Kidney epithelial cell (primary cell): ENCODE results near the gene MYO5C. TPM values are rescaled to one million over a fixed set of nuclear protein-coding genes. Genes with fewer than 3 reads are reported as not detected.

Experiments
- DNase-seq: peaks from one replicate; pipeline ENCODE4 v3.0.0-alpha.2; 2010; ENCODE audit warnings: low read depth
- H3K27me3 ChIP-seq: 2 replicates; pipeline ENCODE4 v1.6.0; 2011; ENCODE audit warnings: low read length; ENCODE audit not compliant: control insufficient read depth, insufficient read depth
- H3K36me3 ChIP-seq: 2 replicates; pipeline ENCODE4 v1.5.1; 2011; ENCODE audit warnings: low read length; ENCODE audit not compliant: control insufficient read depth, insufficient read depth
- H3K4me3 ChIP-seq: 2 replicates; pipeline ENCODE4 v1.5.1; 2011; ENCODE audit warnings: low read depth, mild to moderate bottlenecking, control low read depth, low read length
- total RNA-seq: library from RNA; depleted of rRNA; stranded (reverse); fragments of >200 nt; gene quantifications from 2 replicates; pipeline ENCODE4 v1.2.3, GENCODE V29; 2015
- TF ChIP-seq, protein P1 (sequence below): IDR thresholded peaks from 2 replicates; pipeline ENCODE4 v1.5.1; 2011; ENCODE audit warnings: mild to moderate bottlenecking, moderate library complexity, low read length, control low read depth, inconsistent platforms; ENCODE audit not compliant: insufficient read depth, poor library complexity, severe bottlenecking

MYO5C gene
- total RNA-seq, 1 donor from 2014 or later = 26.4 TPM

DNA sequence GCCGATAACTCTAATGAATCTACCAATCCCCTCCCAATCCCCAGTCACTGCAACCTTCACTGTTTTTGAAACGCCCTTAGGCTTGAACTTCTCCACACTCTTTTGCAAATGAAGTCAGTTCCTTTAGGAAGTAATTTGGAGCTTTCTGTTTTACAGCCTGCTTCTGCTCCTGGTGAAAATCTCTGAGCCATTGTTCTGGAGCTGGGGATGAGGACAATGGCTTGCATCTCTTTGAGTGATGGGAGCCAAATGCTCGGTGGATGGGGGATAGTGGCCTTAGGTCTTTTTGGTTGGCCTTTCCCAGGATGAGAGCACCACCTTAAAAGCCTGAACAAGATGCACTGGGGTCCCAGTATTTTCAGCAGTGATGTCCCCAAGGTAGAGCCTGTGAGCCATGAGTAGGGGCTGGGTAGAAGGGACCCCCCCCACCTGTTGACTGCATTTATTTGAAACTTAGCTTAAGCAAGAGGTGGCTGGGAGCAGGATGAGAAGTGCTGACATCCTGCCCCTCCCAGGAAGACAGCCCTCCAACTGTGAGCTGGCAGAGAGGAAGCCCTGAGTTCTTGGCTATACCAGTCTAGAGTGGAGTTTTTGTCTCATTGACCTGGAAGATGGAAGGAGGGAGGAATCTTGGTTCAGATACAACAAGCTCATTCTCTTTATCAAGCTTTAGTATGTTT is 7.6 kb upstream of the MYO5C start:
- no peak for DNase-seq
- Histone ChIP-seq H3K27me3 (no peaks in the 10 kb centered on the region), H3K4me3 (no peak overlapping the region), H3K36me3 (no peaks in the 10 kb centered on the region)
- TF ChIP-seq, protein P1, sequence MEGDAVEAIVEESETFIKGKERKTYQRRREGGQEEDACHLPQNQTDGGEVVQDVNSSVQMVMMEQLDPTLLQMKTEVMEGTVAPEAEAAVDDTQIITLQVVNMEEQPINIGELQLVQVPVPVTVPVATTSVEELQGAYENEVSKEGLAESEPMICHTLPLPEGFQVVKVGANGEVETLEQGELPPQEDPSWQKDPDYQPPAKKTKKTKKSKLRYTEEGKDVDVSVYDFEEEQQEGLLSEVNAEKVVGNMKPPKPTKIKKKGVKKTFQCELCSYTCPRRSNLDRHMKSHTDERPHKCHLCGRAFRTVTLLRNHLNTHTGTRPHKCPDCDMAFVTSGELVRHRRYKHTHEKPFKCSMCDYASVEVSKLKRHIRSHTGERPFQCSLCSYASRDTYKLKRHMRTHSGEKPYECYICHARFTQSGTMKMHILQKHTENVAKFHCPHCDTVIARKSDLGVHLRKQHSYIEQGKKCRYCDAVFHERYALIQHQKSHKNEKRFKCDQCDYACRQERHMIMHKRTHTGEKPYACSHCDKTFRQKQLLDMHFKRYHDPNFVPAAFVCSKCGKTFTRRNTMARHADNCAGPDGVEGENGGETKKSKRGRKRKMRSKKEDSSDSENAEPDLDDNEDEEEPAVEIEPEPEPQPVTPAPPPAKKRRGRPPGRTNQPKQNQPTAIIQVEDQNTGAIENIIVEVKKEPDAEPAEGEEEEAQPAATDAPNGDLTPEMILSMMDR = no peak

DNA sequence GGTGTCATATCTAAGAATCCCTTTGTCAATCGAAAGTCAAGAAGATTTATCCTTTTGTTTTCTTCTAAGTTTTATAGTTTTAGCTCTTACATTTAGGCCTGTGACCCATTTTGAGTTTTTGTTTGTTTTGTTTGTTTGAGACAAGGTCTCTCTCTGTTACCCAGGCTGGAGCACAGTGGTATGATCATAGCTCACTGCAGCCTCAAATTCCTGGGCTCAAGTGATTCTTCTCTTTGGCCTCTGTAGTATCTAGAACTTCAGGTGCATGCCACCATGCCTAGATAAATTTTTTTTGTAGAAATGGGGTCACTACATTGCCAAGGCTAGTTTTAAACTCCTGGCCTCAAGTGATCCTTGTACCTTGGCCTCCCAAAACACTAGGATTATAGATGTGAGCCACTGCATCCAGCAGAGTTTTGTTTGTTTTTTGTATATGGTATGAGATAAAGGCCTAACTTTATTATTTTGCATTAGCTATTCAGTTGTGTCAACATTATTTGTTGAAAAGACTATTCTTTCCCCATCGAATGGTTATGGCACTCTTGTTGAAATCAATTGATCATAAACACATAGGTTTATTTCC is 5.8 kb upstream of the MYO5C start:
- Histone ChIP-seq H3K36me3 (no peaks in the 10 kb centered on the region), H3K27me3 (no peaks in the 10 kb centered on the region), H3K4me3 (no peak overlapping the region)
- DNase-seq = no peak
- TF ChIP-seq, protein P1 = no peak

DNA sequence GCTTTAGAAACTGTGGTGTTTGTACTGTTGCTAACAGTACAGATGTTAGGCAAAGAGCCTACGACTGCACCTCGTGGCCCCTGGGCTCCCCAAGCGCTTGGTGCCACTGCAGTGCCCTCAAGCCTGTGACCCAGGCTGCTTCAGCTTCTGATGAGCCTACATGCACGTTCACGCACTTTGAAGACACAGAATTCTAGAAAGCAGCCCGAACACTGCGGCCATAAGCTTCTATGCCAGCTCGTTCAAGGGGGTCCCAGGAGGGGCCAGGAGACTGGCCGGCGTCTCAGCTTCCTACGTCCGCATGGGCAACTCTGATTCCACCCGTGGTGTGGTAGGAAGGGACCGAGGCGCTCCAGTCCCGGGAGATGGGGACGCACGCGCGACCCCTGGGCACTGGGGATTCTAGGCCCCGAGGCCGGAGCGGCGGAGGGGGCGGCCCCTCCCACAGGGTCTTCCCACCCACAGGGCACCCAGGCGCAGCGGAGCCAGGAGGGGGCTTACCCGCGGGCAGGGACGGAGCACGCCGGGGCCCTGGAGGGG is 653 bp downstream of the MYO5C start:
- Histone ChIP-seq H3K36me3 (no peaks in the 10 kb centered on the region), H3K27me3 (no peaks in the 10 kb centered on the region), H3K4me3 (peak overlapping the region; percentile 67)
- no peak for DNase-seq
- TF ChIP-seq, protein P1 = no peak

DNA sequence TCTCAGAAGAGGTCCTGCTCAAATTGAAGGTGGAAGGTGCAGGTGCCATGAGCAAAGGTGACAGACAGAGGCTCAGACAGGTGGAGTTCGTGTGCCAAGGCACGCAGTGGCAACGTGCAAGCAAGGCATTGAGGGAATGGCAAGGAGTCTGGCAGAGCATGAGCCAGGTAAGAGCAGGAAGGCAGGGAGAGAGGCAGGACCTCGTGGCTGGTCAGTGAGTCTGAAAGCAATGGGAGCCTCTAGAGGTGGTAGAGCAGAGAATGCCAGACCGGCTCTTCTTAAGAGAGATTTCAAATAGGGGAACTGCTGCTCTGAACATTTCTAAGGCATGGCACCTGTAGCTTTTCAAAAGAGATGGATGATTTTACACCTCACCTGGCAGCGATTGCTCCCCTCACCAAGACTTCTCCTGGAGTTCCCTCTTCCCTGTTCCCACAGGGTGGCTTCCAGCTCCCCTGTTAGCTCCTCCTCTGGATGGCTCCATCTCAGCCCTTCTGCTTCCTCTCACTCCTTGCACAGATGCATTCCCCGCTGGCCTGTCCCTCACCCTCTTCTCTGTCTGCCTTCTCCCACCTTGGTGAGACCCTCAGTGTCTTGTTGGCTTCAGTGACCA is 2.7 kb downstream of the MYO5C start:
- Histone ChIP-seq H3K4me3 (no peak overlapping the region), H3K36me3 (no peaks in the 10 kb centered on the region), H3K27me3 (no peaks in the 10 kb centered on the region)
- TF ChIP-seq, protein P1 = no peak
- no peak for DNase-seq

DNA sequence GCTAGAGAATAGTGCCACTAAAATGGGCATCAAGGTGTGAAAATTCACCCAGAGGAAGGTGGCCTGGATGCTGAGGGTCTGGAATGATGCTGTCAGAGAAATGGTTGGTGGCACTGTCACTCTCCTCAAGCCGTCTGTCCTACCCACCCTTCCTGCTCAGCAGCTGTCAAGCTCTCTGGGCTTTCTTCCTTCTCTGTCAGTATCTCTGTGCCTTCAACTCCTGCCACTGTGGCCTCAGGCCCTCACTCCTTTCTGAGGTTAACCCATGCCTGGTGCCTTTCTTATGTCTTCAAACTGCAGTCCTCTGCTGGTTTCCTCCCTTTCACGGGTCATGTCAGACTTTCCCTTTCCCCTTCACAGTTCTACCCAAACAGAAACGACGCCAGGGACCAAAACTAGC is 4.4 kb downstream of the MYO5C start:
- H3K27me3 ChIP-seq = no peaks in the 10 kb centered on the region
- no peak overlapping the region for H3K4me3 ChIP-seq
- H3K36me3 ChIP-seq = no peaks in the 10 kb centered on the region
- TF ChIP-seq, protein P1 = no peak
- DNase-seq = no peak
